Measurements from ENCODE around the gene INPP5A. TPM values are rescaled to one million over a fixed set of nuclear protein-coding genes. Genes with fewer than 3 reads are reported as not detected.

Gene INPP5A
- total RNA-seq, 1 donor: 36.8 TPM

GRCh38 chr10:132586739-132587138, 49.2 kb downstream of the INPP5A start:
- no peak for TF ChIP-seq CTCF (IDR thresholded peaks at IDR 0.05; ENCODE audit: insufficient read depth, low read length)
- no peak overlapping the region for H3K4me3 ChIP-seq (ENCODE audit: low read depth, low read length)
- no peak for DNase-seq (ENCODE audit: low read depth)

- no peak for TF ChIP-seq CTCF (IDR thresholded peaks at IDR 0.05; ENCODE audit: insufficient read depth, low read length)
- DNase-seq (ENCODE audit: low read depth): no peak
- H3K4me3 ChIP-seq (ENCODE audit: low read depth, low read length): no peak overlapping the region
These were observed 49.6 kb downstream of the INPP5A start for GRCh38 chr10:132587175-132587574.

- TF ChIP-seq CTCF (IDR thresholded peaks at IDR 0.05; ENCODE audit: insufficient read depth, low read length): no peak
- H3K4me3 ChIP-seq (ENCODE audit: low read depth, low read length): no peak overlapping the region
- DNase-seq (ENCODE audit: low read depth): peak; percentile 32
These were observed 50.9 kb downstream of the INPP5A start for GRCh38 chr10:132588301-132589013.

DNA sequence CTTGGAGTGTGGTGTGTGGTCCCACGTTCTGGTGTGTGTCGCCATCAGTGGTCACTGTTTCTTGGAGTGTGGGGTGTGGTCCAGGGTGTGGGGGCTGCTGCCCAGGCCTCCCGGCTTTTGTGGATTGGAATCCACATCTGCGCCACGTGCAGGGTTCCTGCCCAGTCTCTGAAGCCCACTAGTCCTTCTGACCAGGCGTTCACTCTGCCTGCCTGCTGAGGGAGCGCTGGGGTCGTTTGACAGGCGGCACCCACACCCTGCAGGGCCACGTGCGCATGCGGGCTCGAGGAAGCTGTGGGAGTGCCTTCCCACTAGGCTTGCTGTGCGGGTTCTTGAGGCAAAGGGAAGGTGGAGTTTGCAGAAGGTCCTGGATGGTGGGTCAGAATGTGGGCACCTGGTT, 51.4 kb downstream of the INPP5A start:
- H3K4me3 ChIP-seq (ENCODE audit: low read depth, low read length): no peak overlapping the region
- no peak for TF ChIP-seq CTCF (IDR thresholded peaks at IDR 0.05; ENCODE audit: insufficient read depth, low read length)
- DNase-seq (ENCODE audit: low read depth): no peak

DNA sequence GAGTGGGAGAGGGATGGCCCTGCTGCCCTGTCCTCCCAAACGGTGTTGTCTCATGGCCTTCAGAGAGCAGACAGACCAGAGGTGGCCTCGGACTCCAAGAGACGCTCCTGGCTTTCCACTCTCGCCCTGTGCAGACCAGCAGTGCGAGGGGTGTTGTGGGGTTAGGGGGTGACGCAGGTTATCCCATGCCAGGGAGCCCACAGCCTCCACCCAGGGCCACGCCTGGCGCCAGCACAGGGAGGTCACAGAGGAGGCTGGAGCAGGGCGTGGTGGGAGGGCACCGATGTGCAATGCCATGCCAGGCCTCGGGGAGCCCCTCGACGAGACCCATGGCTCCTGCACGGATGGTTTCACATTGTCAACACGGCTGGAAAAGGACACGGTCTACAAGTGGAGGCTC, 52.1 kb downstream of the INPP5A start:
- no peak for DNase-seq (ENCODE audit: low read depth)
- H3K4me3 ChIP-seq (ENCODE audit: low read depth, low read length): no peak overlapping the region
- no peak for TF ChIP-seq CTCF (IDR thresholded peaks at IDR 0.05; ENCODE audit: insufficient read depth, low read length)

DNA sequence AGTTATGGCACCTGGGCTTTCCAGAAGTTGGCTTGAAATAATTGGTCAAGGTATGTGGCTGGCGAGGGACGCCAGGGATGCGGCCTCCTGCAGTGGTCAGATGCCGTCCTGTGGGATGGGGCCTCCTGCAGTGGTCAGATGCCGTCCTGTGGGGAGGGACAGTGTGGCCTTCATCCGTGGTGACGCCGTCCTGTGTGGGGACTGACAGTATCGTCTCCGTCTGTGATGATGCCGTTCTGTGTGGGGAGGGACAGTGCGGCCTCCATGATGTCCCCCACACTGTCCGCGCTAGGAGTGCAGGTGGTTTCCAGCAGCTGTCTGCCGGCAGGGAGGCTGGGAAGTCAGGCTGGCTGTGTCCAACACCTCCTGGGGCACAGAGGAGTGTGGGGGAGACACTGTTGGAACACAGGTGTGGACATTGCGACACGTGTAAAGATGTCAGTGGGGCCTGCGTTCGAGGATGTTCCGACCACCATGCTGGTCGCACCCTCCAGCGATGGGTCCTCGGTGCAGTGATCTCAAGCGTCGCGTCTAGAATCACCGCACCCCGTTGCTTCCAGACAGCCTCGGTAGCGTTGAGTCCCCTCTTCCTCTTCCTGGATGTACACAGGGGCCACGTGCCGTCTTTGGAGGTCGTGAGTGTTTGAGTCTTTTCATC, 52.6 kb downstream of the INPP5A start:
- H3K4me3 ChIP-seq (ENCODE audit: low read depth, low read length): no peak overlapping the region
- no peak for DNase-seq (ENCODE audit: low read depth)
- no peak for TF ChIP-seq CTCF (IDR thresholded peaks at IDR 0.05; ENCODE audit: insufficient read depth, low read length)

Data from fibroblast of the aortic adventitia (primary cell).